Esophagus muscularis mucosa (tissue), 4 donors: ENCODE data around the gene SEC61A1.

Experiments used
- EP300 ChIP-seq: sonication (generic); formaldehyde crosslinking; IDR thresholded peaks from one replicate; pipeline ENCODE4 v1.6.1; 2017; ENCODE audit warnings: antibody characterized with exemption
- POLR2A ChIP-seq: fragments of 450-650 bp; IDR thresholded peaks from one replicate; pipeline ENCODE4 v1.6.1; 2017; ENCODE audit warnings: antibody characterized with exemption, moderate library complexity, mild to moderate bottlenecking, low read depth
- TF ChIP-seq, protein P1 (sequence below), 3 experiments: fragments of 200-600 bp in 2 of 3; fragments of 450-650 bp in 1 of 3; sonication (generic) in 2 of 3; IDR thresholded peaks; one replicate each; pipeline ENCODE4 v1.5.1; 2017 to 2019; ENCODE audit warnings: antibody characterized with exemption in 3 of 3, mild to moderate bottlenecking in 2 of 3, moderate library complexity in 1 of 3

DNA sequence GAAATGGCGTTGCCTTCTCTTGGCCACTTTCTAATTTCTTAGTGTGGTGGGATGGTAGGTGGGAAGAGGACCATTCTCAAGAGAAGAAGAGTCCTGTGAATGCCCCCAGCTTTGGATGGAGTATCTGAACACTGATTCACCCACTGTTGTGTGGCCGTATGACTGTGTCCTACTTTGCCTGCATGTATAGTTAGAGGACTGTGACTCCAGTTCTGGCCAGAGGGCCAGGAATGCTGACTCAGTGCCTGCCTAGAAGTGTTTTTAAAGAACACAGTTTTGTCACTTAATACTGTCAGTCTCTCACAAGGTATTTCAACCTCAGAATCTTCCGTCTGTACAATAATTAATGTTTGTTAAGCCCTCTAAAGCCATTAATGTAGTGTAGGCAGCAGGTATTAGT is 2.1 kb downstream of the SEC61A1 start:
- TF ChIP-seq, protein P1, sequence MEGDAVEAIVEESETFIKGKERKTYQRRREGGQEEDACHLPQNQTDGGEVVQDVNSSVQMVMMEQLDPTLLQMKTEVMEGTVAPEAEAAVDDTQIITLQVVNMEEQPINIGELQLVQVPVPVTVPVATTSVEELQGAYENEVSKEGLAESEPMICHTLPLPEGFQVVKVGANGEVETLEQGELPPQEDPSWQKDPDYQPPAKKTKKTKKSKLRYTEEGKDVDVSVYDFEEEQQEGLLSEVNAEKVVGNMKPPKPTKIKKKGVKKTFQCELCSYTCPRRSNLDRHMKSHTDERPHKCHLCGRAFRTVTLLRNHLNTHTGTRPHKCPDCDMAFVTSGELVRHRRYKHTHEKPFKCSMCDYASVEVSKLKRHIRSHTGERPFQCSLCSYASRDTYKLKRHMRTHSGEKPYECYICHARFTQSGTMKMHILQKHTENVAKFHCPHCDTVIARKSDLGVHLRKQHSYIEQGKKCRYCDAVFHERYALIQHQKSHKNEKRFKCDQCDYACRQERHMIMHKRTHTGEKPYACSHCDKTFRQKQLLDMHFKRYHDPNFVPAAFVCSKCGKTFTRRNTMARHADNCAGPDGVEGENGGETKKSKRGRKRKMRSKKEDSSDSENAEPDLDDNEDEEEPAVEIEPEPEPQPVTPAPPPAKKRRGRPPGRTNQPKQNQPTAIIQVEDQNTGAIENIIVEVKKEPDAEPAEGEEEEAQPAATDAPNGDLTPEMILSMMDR (IDR thresholded peaks at IDR 0.05) = no peak
- TF ChIP-seq POLR2A = no peak
- TF ChIP-seq EP300 = no peak
